Measurements from ENCODE around the gene SHC3.

SHC3 gene

GRCh38 chr9:89195131-89195797, 16.6 kb upstream of the SHC3 start:
- no peak for TF ChIP-seq TAF1 (IDR thresholded peaks at IDR 0.05; ENCODE audit: borderline replicate concordance, insufficient read depth, low read length)
- no peak for TF ChIP-seq SIN3A (IDR thresholded peaks at IDR 0.05; ENCODE audit: borderline replicate concordance, insufficient read depth, low read length)
- TF ChIP-seq FOXP2 (optimal IDR thresholded peaks at IDR 0.05; ENCODE audit: borderline replicate concordance, extremely low read depth, extremely low read length, insufficient read depth), result no peak
- TF ChIP-seq REST (IDR thresholded peaks at IDR 0.05; ENCODE audit: insufficient read depth in 1 of 2, low read depth in 2 of 2, low read length in 2 of 2), result no peak
- no peak for TF ChIP-seq POLR2AphosphoS5 (IDR thresholded peaks at IDR 0.05; ENCODE audit: low read depth, low read length)

- TF ChIP-seq TAF1 (IDR thresholded peaks at IDR 0.05; ENCODE audit: borderline replicate concordance, insufficient read depth, low read length) (no peak), POLR2AphosphoS5 (IDR thresholded peaks at IDR 0.05; ENCODE audit: low read depth, low read length) (no peak)
These were observed 16.0 kb upstream of the SHC3 start for GRCh38 chr9:89194421-89195130.

- TF ChIP-seq TAF1 (IDR thresholded peaks at IDR 0.05; ENCODE audit: borderline replicate concordance, insufficient read depth, low read length) (no peak), POLR2AphosphoS5 (IDR thresholded peaks at IDR 0.05; ENCODE audit: low read depth, low read length) (no peak), SIN3A (IDR thresholded peaks at IDR 0.05; ENCODE audit: borderline replicate concordance, insufficient read depth, low read length) (no peak), FOXP2 (optimal IDR thresholded peaks at IDR 0.05; ENCODE audit: borderline replicate concordance, extremely low read depth, extremely low read length, insufficient read depth) (no peak), REST (IDR thresholded peaks at IDR 0.05; ENCODE audit: insufficient read depth in 1 of 2, low read depth in 2 of 2, low read length in 2 of 2) (no peak)
These were observed 12.4 kb upstream of the SHC3 start for GRCh38 chr9:89191004-89191403.

- no peak for TF ChIP-seq REST (IDR thresholded peaks at IDR 0.05; ENCODE audit: insufficient read depth in 1 of 2, low read depth in 2 of 2, low read length in 2 of 2)
- no peak for TF ChIP-seq SIN3A (IDR thresholded peaks at IDR 0.05; ENCODE audit: borderline replicate concordance, insufficient read depth, low read length)
- no peak for TF ChIP-seq POLR2AphosphoS5 (IDR thresholded peaks at IDR 0.05; ENCODE audit: low read depth, low read length)
- TF ChIP-seq TAF1 (IDR thresholded peaks at IDR 0.05; ENCODE audit: borderline replicate concordance, insufficient read depth, low read length), result no peak
- TF ChIP-seq FOXP2 (optimal IDR thresholded peaks at IDR 0.05; ENCODE audit: borderline replicate concordance, extremely low read depth, extremely low read length, insufficient read depth), result no peak
These were observed 10.6 kb upstream of the SHC3 start for GRCh38 chr9:89189215-89189614.

GRCh38 chr9:89187950-89188349, 9.3 kb upstream of the SHC3 start:
- TF ChIP-seq TAF1 (IDR thresholded peaks at IDR 0.05; ENCODE audit: borderline replicate concordance, insufficient read depth, low read length), result no peak
- TF ChIP-seq REST (IDR thresholded peaks at IDR 0.05; ENCODE audit: insufficient read depth in 1 of 2, low read depth in 2 of 2, low read length in 2 of 2), result no peak
- no peak for TF ChIP-seq SIN3A (IDR thresholded peaks at IDR 0.05; ENCODE audit: borderline replicate concordance, insufficient read depth, low read length)
- no peak for TF ChIP-seq POLR2AphosphoS5 (IDR thresholded peaks at IDR 0.05; ENCODE audit: low read depth, low read length)
- no peak for TF ChIP-seq FOXP2 (optimal IDR thresholded peaks at IDR 0.05; ENCODE audit: borderline replicate concordance, extremely low read depth, extremely low read length, insufficient read depth)
